ENCODE data around the gene DBN1.

Gene DBN1

GRCh38 chr5:177472460-177473442, 683 bp downstream of the DBN1 start:
- peak; percentile 65 for DNase-seq
- peak overlapping the region; percentile 85 for H3K4me3 ChIP-seq (ENCODE audit: low read depth, low read length)
- H3K36me3 ChIP-seq = peaks cover 47% of the 10 kb centered on the region
- TF ChIP-seq CTCF (IDR thresholded peaks at IDR 0.05; ENCODE audit: low read depth, low read length) = no peak
- H3K27me3 ChIP-seq = no peaks in the 10 kb centered on the region
- no peaks in the 10 kb centered on the region for H3K9me3 ChIP-seq
- peaks cover 16% of the 10 kb centered on the region for H3K4me1 ChIP-seq

GRCh38 chr5:177471610-177472356, 1.7 kb downstream of the DBN1 start:
- Histone ChIP-seq H3K4me1 (peaks cover 13% of the 10 kb centered on the region), H3K9me3 (no peaks in the 10 kb centered on the region), H3K36me3 (peaks cover 56% of the 10 kb centered on the region), H3K4me3 (ENCODE audit: low read depth, low read length) (peak overlapping the region; percentile 85), H3K27me3 (no peaks in the 10 kb centered on the region)
- no peak for DNase-seq
- no peak for TF ChIP-seq CTCF (IDR thresholded peaks at IDR 0.05; ENCODE audit: low read depth, low read length)

GRCh38 chr5:177470759-177471536, 2.5 kb downstream of the DBN1 start:
- DNase-seq = no peak
- Histone ChIP-seq H3K9me3 (no peaks in the 10 kb centered on the region), H3K27me3 (no peaks in the 10 kb centered on the region), H3K4me3 (ENCODE audit: low read depth, low read length) (no peak overlapping the region), H3K4me1 (peaks cover 13% of the 10 kb centered on the region), H3K36me3 (peaks cover 64% of the 10 kb centered on the region)
- no peak for TF ChIP-seq CTCF (IDR thresholded peaks at IDR 0.05; ENCODE audit: low read depth, low read length)

- peaks cover 13% of the 10 kb centered on the region for H3K4me1 ChIP-seq
- no peaks in the 10 kb centered on the region for H3K27me3 ChIP-seq
- peaks cover 73% of the 10 kb centered on the region for H3K36me3 ChIP-seq
- no peaks in the 10 kb centered on the region for H3K9me3 ChIP-seq
- no peak for DNase-seq
- no peak for TF ChIP-seq CTCF (IDR thresholded peaks at IDR 0.05; ENCODE audit: low read depth, low read length)
- no peak overlapping the region for H3K4me3 ChIP-seq (ENCODE audit: low read depth, low read length)
Observed at GRCh38 chr5:177469750-177470525, 3.5 kb downstream of the DBN1 start.

- DNase-seq = no peak
Observed at GRCh38 chr5:177468685-177469628, 4.5 kb downstream of the DBN1 start.

More at GRCh38 chr5:177468685-177469628, 4.5 kb downstream of the DBN1 start:
- Histone ChIP-seq H3K36me3 (peaks cover 77% of the 10 kb centered on the region), H3K9me3 (no peaks in the 10 kb centered on the region), H3K27me3 (no peaks in the 10 kb centered on the region), H3K4me1 (peaks cover 13% of the 10 kb centered on the region), H3K4me3 (ENCODE audit: low read depth, low read length) (no peak overlapping the region)
- TF ChIP-seq CTCF (IDR thresholded peaks at IDR 0.05; ENCODE audit: low read depth, low read length) = no peak

Measured in BE2C (cell line).